C4-2B (cell line): Measurements from ENCODE around the gene MCM9.

Experiments used
- ZFX ChIP-seq: fragments of 450-650 bp; IDR thresholded peaks from 2 replicates; pipeline ENCODE4 v1.6.1; 2017
- TF ChIP-seq, protein P1 (sequence below): fragments of 450-650 bp; conservative IDR thresholded peaks from 2 replicates; pipeline ENCODE4 v1.5.1; 2017; ENCODE audit warnings: mild to moderate bottlenecking

DNA sequence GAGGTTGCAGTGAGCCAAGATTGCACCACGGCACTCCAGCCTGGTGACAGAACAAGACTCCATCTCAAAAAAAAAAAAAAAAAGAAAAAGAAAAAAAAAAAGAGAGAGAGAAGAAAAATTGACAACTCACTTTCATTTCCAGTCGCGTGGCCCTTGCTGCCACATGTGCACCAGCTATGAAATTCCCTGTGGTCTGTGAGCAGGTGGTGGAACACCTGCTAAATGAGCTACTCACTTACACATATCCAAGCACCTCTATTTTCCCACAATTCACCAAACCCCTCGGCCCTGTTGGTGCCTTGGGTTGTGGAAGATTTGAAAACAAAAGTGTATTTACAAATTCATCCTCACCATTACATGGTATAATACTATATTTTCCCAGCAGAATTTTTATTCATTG lies 146.3 kb downstream of the MCM9 start:
- TF ChIP-seq, protein P1, sequence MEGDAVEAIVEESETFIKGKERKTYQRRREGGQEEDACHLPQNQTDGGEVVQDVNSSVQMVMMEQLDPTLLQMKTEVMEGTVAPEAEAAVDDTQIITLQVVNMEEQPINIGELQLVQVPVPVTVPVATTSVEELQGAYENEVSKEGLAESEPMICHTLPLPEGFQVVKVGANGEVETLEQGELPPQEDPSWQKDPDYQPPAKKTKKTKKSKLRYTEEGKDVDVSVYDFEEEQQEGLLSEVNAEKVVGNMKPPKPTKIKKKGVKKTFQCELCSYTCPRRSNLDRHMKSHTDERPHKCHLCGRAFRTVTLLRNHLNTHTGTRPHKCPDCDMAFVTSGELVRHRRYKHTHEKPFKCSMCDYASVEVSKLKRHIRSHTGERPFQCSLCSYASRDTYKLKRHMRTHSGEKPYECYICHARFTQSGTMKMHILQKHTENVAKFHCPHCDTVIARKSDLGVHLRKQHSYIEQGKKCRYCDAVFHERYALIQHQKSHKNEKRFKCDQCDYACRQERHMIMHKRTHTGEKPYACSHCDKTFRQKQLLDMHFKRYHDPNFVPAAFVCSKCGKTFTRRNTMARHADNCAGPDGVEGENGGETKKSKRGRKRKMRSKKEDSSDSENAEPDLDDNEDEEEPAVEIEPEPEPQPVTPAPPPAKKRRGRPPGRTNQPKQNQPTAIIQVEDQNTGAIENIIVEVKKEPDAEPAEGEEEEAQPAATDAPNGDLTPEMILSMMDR: no peak
- TF ChIP-seq ZFX: no peak
